Transverse colon (tissue), 4 donors: ENCODE measurements around the gene SGK2.

ENCODE experiments used
- CTCF ChIP-seq, 5 experiments: fragments of 200-600 bp in 3 of 5; fragments of 450-650 bp in 2 of 5; sonication (generic) in 3 of 5; IDR thresholded peaks; 1 replicate in 2 of 5; 2 replicates in 3 of 5; pipeline ENCODE4 v1.5.1; 2016 to 2017; ENCODE audit warnings: antibody characterized with exemption in 5 of 5, inconsistent platforms in 3 of 5, mild to moderate bottlenecking in 2 of 5, moderate library complexity in 1 of 5
- EP300 ChIP-seq: sonication (generic); formaldehyde crosslinking; IDR thresholded peaks from one replicate; pipeline ENCODE4 v1.6.1; 2017; ENCODE audit warnings: antibody characterized with exemption, low read depth
- POLR2AphosphoS5 ChIP-seq, 3 donors: sonication (generic); formaldehyde crosslinking; IDR thresholded peaks; one replicate each; pipeline ENCODE4 v1.6.1; 2016; ENCODE audit warnings: antibody characterized with exemption in 3 of 3

DNA sequence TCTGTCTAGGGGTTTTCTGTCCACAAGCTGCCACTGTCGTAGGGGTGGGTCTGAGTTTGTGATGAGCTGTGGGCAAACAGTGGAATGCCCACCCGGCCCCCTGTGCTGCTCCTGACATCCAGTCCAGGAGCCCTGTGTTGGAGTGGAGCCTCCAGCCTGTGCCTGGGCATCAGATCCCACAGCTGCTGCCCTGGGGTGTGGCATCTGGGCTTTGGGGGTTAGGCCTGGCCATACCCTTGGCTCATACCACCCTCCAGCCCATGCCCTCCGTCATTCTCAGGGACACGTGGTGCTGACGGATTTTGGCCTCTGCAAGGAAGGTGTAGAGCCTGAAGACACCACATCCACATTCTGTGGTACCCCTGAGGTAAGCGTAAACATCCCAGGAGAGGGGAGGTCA, 12.9 kb downstream of the SGK2 start:
- no peak for TF ChIP-seq CTCF (IDR thresholded peaks at IDR 0.05)
- TF ChIP-seq POLR2AphosphoS5 (IDR thresholded peaks at IDR 0.05) = no peak
- TF ChIP-seq EP300 = no peak
